ENCODE data around the gene VASP. TPM values are rescaled to one million over a fixed set of nuclear protein-coding genes. Genes with fewer than 3 reads are reported as not detected.
A peak's percentile ranks its signal among the peaks of the same experiment; 100 is the strongest.

VASP gene
- total and polyA plus RNA-seq, 2 of the 13 experiments (the other 11 are each of a cell fraction or from before 2014, with no cell fraction given): 41.8 to 67.1 TPM

- no peak for TF ChIP-seq CSRNP1 (CRISPR knock-in tag; IDR thresholded peaks at IDR 0.05)
- TF ChIP-seq ZNF510 (CRISPR knock-in tag; IDR thresholded peaks at IDR 0.05; ENCODE audit: low read depth): no peak
- TF ChIP-seq ZNF230 (CRISPR knock-in tag; IDR thresholded peaks at IDR 0.05): no peak
- TF ChIP-seq BCLAF1 (IDR thresholded peaks at IDR 0.05): no peak
- peak; percentile 53; the same call in 1 of the 2 replicates for TF ChIP-seq PITX1 (CRISPR knock-in tag; IDR thresholded peaks at IDR 0.05)
- TF ChIP-seq ZFP82 (CRISPR knock-in tag; IDR thresholded peaks at IDR 0.05; ENCODE audit: borderline replicate concordance): no peak
- no peak for TF ChIP-seq ZNF7 (CRISPR knock-in tag; IDR thresholded peaks at IDR 0.05)
- TF ChIP-seq JARID2 (CRISPR knock-in tag; IDR thresholded peaks at IDR 0.05; ENCODE audit: insufficient replicate concordance): no peak
- TF ChIP-seq IRF2 (CRISPR knock-in tag; IDR thresholded peaks at IDR 0.05): no peak; the same call in 1 of the 2 replicates
- TF ChIP-seq MTERF4 (CRISPR knock-in tag; IDR thresholded peaks at IDR 0.05): no peak; the same call in 1 of the 2 replicates
- TF ChIP-seq RAD21 (CRISPR knock-in tag; IDR thresholded peaks at IDR 0.05): 0 out of 2 replicates have a peak, but pooled peaks have one; percentile 10
- no peak for TF ChIP-seq CBX5 (CRISPR knock-in tag; IDR thresholded peaks at IDR 0.05; ENCODE audit: borderline replicate concordance)
- TF ChIP-seq TBP (CRISPR knock-in tag; IDR thresholded peaks at IDR 0.05): no peak
- 0 out of 2 replicates have a peak, but pooled peaks have one; percentile 51 for TF ChIP-seq SRY (CRISPR knock-in tag; IDR thresholded peaks at IDR 0.05)
- TF ChIP-seq, protein P1, sequence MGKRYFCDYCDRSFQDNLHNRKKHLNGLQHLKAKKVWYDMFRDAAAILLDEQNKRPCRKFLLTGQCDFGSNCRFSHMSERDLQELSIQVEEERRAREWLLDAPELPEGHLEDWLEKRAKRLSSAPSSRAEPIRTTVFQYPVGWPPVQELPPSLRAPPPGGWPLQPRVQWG (CRISPR knock-in tag; IDR thresholded peaks at IDR 0.05; ENCODE audit: borderline replicate concordance, low read depth): no peak
- no peak for TF ChIP-seq ZKSCAN1 (IDR thresholded peaks at IDR 0.05; ENCODE audit: low read length)
- no peak for TF ChIP-seq AKNA (CRISPR knock-in tag; IDR thresholded peaks at IDR 0.05; ENCODE audit: borderline replicate concordance)
Observed at GRCh38 chr19:45506989-45507871, at the start of gene VASP (continued).
